ENCODE measurements around the gene C11orf98.
"Not testable (repeated sequence)": the region's sequence is repeated elsewhere in the genome, so short reads cannot be mapped to it uniquely, and the experiment has no call there.

Gene C11orf98

GRCh38 chr11:62650283-62650682, 14.7 kb downstream of the C11orf98 start:
- not testable (repeated sequence) for DNase-seq (ENCODE audit: low read depth)

- no peak for DNase-seq (ENCODE audit: low read depth)
These were observed 15.5 kb downstream of the C11orf98 start for GRCh38 chr11:62649486-62649885.

DNA sequence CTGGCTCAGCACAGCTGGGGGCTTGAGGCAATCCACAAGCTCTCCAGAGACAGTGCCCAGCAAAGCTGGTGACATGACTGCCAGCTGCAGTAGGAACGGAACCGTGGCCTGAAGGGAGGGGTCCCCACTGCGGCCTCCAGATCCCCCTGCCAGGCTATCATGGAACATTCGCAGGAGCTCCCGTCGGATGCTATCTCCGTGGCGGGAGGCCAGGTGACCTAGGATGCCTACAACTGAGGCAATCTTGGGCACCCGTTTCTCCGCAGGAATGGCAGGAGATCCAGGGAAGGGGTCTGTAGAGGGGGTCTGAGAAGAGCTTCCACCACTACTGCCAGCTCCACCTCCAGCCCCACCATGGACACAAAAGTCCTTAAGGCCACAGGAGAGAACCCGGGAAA, 16.0 kb downstream of the C11orf98 start:
- DNase-seq (ENCODE audit: low read depth) = no peak

DNA sequence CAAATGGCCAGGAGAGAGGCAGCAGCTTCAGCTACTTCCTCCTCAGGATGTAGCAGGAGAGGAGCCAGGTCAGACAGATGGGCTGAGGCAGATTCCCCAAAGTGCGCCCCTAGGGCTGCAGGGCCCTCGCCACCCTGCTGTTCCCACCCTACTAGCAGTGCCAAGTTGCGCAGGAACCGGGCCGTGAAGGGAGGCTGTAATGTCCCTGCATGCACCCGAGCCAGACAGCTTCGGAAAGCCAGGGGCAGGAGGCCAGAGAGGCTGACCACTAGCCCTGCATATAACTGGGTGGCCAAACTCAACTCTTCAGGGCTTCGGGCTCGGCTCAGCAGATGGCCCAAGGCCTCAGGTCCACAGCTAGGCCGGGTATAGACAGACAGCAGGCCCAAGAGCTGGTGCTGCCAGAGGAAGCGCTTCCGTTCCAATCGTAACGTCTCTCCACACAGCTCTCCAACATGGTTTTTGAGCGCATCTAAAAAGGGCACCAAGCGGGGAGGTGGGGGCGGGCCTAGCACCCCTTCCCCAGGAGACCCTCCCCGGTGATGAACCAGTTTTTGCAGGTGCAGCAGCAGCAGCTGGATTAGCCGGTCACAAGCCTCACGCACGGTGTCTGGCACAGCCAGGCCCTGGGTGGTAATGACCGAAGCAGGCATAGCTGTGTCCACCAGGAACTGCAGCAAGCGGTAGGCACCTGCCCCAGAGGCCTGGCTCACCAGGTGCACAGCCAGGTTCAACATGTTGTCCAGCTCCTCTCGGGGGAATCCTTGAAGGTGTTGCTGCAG, 16.6 kb downstream of the C11orf98 start:
- no peak for DNase-seq (ENCODE audit: low read depth)

DNA sequence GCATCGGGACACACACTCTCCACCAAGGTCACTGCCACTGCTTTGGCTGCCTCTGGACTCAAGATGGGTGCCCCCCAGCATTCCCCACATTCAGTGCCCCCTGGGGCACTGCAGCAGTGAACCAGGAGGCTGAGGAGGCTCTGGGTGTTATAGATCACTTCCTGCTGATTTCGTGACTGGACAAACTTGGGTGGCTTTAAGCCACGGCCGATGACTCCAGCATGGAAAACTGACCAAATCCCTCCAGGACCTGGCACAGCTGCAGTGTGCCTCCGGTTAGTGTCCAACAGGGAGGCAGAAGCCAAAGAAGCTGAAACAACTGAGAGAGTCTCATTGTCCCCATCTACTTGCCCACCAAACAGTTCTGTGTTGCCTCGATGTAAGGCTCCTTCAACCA, 17.4 kb downstream of the C11orf98 start:
- DNase-seq (ENCODE audit: low read depth) = no peak

- no peak for DNase-seq (ENCODE audit: low read depth)
These were observed 18.0 kb downstream of the C11orf98 start for GRCh38 chr11:62646825-62647608.

DNA sequence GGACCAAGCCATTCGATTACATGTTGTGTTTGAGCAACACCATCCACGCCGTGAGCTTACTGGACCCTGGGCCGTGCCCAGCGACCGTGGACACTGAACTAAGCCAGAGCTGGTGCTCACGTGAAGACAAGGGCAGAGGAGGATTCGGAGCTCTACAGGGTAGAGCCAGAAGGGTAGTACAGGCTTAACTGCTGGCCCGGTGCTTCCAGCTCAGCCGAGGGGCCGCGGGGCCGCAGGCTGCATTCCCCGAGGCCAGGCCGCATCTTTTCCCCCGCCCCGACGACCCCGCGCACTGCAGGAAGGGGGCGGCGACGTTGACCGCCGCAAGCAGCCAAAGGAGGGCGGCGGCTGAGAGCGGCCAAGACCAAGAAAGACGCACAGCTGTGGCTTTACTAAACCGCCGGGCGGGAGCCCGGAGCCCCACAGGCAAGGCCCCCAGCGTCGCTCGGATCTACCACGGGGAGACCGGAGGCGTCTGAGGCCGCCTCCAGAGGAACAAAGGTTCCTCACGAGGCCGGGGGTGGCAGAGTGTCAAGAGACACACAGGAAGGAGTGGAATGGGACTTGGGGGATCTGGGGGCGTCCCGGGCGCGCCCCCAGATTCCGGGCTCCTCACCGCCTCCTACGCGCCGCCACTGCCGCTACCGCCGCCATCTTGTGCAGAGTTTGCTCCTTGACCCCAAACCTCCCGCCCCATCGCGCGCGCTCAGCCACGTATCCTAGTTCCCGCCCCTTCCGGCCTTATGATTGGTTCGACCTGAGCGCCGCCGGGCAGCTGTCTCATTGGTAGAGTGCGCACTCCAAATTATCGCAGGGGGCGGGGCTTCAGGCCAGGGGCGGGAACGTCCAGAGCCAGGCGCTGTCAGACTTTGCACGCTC, 18.8 kb downstream of the C11orf98 start, which contains the start of gene GANAB:
Gene GANAB, minus strand, starts transcription at position 668 of the 879 bp plus-strand sequence. Its CDS starts 14 bp downstream, at position 654.
- DNase-seq (ENCODE audit: low read depth) = peak; percentile 86

- DNase-seq (ENCODE audit: low read depth) = no peak
These were observed 19.4 kb downstream of the C11orf98 start for GRCh38 chr11:62645671-62645945.

DNA sequence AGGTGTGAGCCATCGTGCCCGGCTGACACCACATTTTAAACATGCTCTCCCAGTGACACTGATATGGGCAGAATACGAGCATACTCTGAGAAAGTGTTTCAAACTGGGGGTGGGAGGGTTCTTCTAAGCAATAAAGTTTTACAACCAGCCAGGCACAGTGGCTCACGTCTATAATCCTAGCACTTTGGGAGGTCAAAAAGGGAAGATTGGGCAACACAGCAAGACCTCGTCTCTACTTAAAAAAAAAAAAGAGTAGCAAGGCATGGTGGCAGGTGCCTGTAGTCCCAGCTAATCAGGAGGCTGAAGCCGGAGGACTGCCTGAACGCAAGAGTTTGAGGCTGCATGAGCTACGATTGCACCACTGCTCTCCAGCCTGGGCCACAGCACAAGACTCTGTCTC, 20.8 kb downstream of the C11orf98 start:
- no peak for DNase-seq (ENCODE audit: low read depth)

- no peak for DNase-seq (ENCODE audit: low read depth)
These were observed 32.5 kb downstream of the C11orf98 start for GRCh38 chr11:62632492-62632891.

DNA sequence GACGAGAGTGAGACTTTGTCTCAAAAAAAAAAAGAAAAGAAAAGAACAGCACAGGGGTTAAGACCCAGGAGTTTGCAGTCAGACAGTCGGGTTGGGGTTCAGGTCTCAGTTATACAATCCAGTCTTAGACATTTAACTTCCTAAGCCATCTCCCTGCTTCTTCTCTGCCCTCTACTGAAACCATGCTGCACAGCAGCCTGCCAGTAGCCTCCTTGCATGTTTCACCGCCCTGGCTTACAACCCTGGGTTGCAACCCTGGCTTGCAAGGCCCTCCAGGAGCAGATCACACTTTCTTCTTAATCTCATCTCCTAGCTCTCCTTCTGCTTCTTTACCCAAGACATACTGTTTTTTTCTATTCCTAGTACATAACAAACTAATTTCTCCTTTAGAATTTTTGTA, 37.3 kb downstream of the C11orf98 start:
- no peak for DNase-seq (ENCODE audit: low read depth)

GRCh38 chr11:62622476-62623089, 42.4 kb downstream of the C11orf98 start:
- DNase-seq (ENCODE audit: low read depth) = no peak

GRCh38 chr11:62621567-62622470, 43.2 kb downstream of the C11orf98 start, which contains the start of gene B3GAT3:
B3GAT3 (minus strand) TSS chr11:62621986; CDS start chr11:62621947, 39 bp downstream.
- peak; percentile 95 for DNase-seq (ENCODE audit: low read depth)

GRCh38 chr11:62621027-62621566, 43.9 kb downstream of the C11orf98 start:
- no peak for DNase-seq (ENCODE audit: low read depth)

GRCh38 chr11:62616957-62617356, 48.1 kb downstream of the C11orf98 start:
- DNase-seq (ENCODE audit: low read depth) = not testable (repeated sequence)

GRCh38 chr11:62615521-62615920, 49.5 kb downstream of the C11orf98 start:
- DNase-seq (ENCODE audit: low read depth) = no peak

GRCh38 chr11:62614275-62614674, 50.7 kb downstream of the C11orf98 start:
- no peak for DNase-seq (ENCODE audit: low read depth)

- no peak for DNase-seq (ENCODE audit: low read depth)
These were observed 51.7 kb downstream of the C11orf98 start for GRCh38 chr11:62613291-62613778.
